Endothelial cell of umbilical vein (primary cell): ENCODE data around the gene KIF6. TPM values are rescaled to one million over a fixed set of nuclear protein-coding genes. Genes with fewer than 3 reads are reported as not detected.

Experiments
- BruUV-seq: library from RNA; stranded (reverse); fragments of 400-500 nt; replicated peaks from 2 replicates; lab custom pipeline; 2021; lab: Mats Ljungman, UMichigan
- CTCF ChIA-PET: fragments of 300-600, 350-600 bp; sonication (Branson Sonifier 250); formaldehyde crosslinking; loops from one replicate; lab custom pipeline; 2021; ENCODE audit warnings: antibody characterized with exemption, inconsistent platforms; lab: Charles Lee
- POLR2A ChIA-PET: fragments of 300-600, 350-600 bp; sonication (Branson Sonifier 250); formaldehyde crosslinking; loops from one replicate; lab custom pipeline; 2021; ENCODE audit warnings: antibody characterized with exemption, inconsistent platforms; lab: Charles Lee
- DNase-seq: peaks from one replicate; pipeline ENCODE4 v3.0.0-alpha.2; 2011; ENCODE audit warnings: low read depth, low spot score
- FAIRE-seq: peaks from 2 replicates; lab custom pipeline; 2011; peaks lifted over from hg19 to GRCh38; lab: Jason Lieb, UNC
- H2AFZ ChIP-seq: 2 replicates; pipeline ENCODE4 v1.6.0; 2012; ENCODE audit warnings: low read depth, low read length, control low read depth, inconsistent platforms
- H3K27ac ChIP-seq: 2 replicates; pipeline ENCODE4 v1.5.1; 2011; ENCODE audit warnings: low read depth, mild to moderate bottlenecking, control low read depth, low read length, moderate library complexity; ENCODE audit not compliant: insufficient read depth
- H3K27me3 ChIP-seq, 2 experiments: 2 replicates each; pipeline versions ENCODE4 v1.6.0 to v1.6.1; 2011; ENCODE audit warnings: low read length in 2 of 2, mixed read lengths in 1 of 2; ENCODE audit not compliant: control insufficient read depth in 2 of 2, insufficient read depth in 2 of 2
- H3K36me3 ChIP-seq, 2 experiments: 2 replicates in 1 of 2; 3 replicates in 1 of 2; pipeline ENCODE4 v1.5.1; 2011; ENCODE audit warnings: low read length in 2 of 2, mild to moderate bottlenecking in 1 of 2, moderate library complexity in 1 of 2; ENCODE audit not compliant: control insufficient read depth in 2 of 2, insufficient read depth in 2 of 2; ENCODE audit errors: extremely low read depth in 1 of 2
- H3K4me1 ChIP-seq: 3 replicates; pipeline ENCODE4 v1.5.1; 2011; ENCODE audit warnings: mild to moderate bottlenecking, low read length; ENCODE audit not compliant: control insufficient read depth, insufficient read depth; ENCODE audit errors: extremely low read depth
- H3K4me2 ChIP-seq: 2 replicates; pipeline ENCODE4 v1.6.1; 2011; ENCODE audit warnings: low read length, control low read depth, mixed read lengths; ENCODE audit not compliant: insufficient read depth
- H3K4me3 ChIP-seq, 3 experiments: fragments of 200-600 bp in 1 of 3; sonication (generic), shearing (Covaris generic) in 1 of 3; replicated peaks in 1 of 3; 2 replicates each; pipeline ENCODE4 v1.5.1; 2011 to 2016; ENCODE audit warnings: control low read depth in 3 of 3, low read length in 3 of 3, mild to moderate bottlenecking in 2 of 3, inconsistent platforms in 1 of 3, low read depth in 1 of 3, moderate library complexity in 1 of 3; ENCODE audit not compliant: insufficient read depth in 1 of 3
- H3K79me2 ChIP-seq: 2 replicates; pipeline ENCODE4 v1.6.0; 2012; ENCODE audit warnings: low read length, inconsistent platforms; ENCODE audit not compliant: control insufficient read depth, insufficient read depth
- H3K9ac ChIP-seq: replicated peaks from 2 replicates; pipeline ENCODE3; 2011; ENCODE audit warnings: low read length, control low read depth; ENCODE audit not compliant: insufficient read depth; ENCODE audit errors: extremely low read depth
- H3K9me1 ChIP-seq: replicated peaks from 3 replicates; pipeline ENCODE4 v1.6.0; 2011; ENCODE audit warnings: mild to moderate bottlenecking, low read length; ENCODE audit not compliant: control insufficient read depth, insufficient read depth; ENCODE audit errors: extremely low read depth
- H3K9me3 ChIP-seq: replicated peaks from 2 replicates; pipeline ENCODE4 v1.5.1; 2012; ENCODE audit warnings: low read length, inconsistent platforms; ENCODE audit not compliant: control insufficient read depth, insufficient read depth
- H4K20me1 ChIP-seq: replicated peaks from 2 replicates; pipeline ENCODE3; 2011; ENCODE audit warnings: mild to moderate bottlenecking, low read length; ENCODE audit not compliant: control insufficient read depth, insufficient read depth; ENCODE audit errors: extremely low read depth
- CTCF ChIP-seq, 2 donors: IDR thresholded peaks; 1 replicate in 1 of 2; 2 replicates in 1 of 2; pipeline ENCODE4 v1.5.1; 2011; ENCODE audit warnings: low read length in 2 of 2, mild to moderate bottlenecking in 2 of 2, moderate library complexity in 2 of 2, control low read depth in 1 of 2, inconsistent platforms in 1 of 2, low read depth in 1 of 2; ENCODE audit not compliant: insufficient read depth in 1 of 2; ENCODE audit errors: extremely low read depth in 1 of 2
- EZH2 ChIP-seq: IDR thresholded peaks from 2 replicates; pipeline ENCODE4 v1.6.1; 2012; ENCODE audit warnings: borderline replicate concordance, low read depth, mild to moderate bottlenecking, moderate library complexity, low read length, inconsistent platforms; ENCODE audit not compliant: severe bottlenecking
- FOS ChIP-seq: IDR thresholded peaks from 2 replicates; pipeline ENCODE4 v1.6.1; 2011; ENCODE audit warnings: mild to moderate bottlenecking, low read length, moderate library complexity, borderline replicate concordance; ENCODE audit not compliant: insufficient read depth
- GATA2 ChIP-seq: IDR thresholded peaks from 2 replicates; pipeline ENCODE4 v1.7.0; 2011; ENCODE audit warnings: low read depth, mild to moderate bottlenecking, moderate library complexity, mixed read lengths, low read length; ENCODE audit not compliant: insufficient read length, insufficient read depth
- JUN ChIP-seq: IDR thresholded peaks from 2 replicates; pipeline ENCODE4 v1.6.1; 2011; ENCODE audit warnings: borderline replicate concordance, low read depth; ENCODE audit not compliant: insufficient read length, insufficient read depth
- MAX ChIP-seq: IDR thresholded peaks from 2 replicates; pipeline ENCODE4 v1.6.1; 2011; ENCODE audit not compliant: insufficient read depth, insufficient read length
- MYC ChIP-seq: IDR thresholded peaks from one replicate; pipeline ENCODE4 v1.6.1; 2011; ENCODE audit warnings: mild to moderate bottlenecking, low read depth, low read length
- POLR2A ChIP-seq: IDR thresholded peaks from 2 replicates; pipeline ENCODE4 v1.6.1; 2012; ENCODE audit warnings: low read depth, mild to moderate bottlenecking, control low read depth, low read length
- POLR2AphosphoS5 ChIP-seq: IDR thresholded peaks from 2 replicates; pipeline ENCODE4 v1.6.1; 2012; ENCODE audit warnings: low read depth, mild to moderate bottlenecking, control low read depth, low read length, moderate library complexity; ENCODE audit not compliant: insufficient read depth
- dilution Hi-C: fragments of 300-500 bp; cut with MboI; formaldehyde crosslinking; loops from one replicate; pipeline ENCODE4 v1.15.0; 2019; ENCODE audit warnings: low sequenced_read_pairs; ENCODE audit not compliant: extremely low pct_ligation_motif_present
- intact Hi-C: fragments of 100-400 bp; cut with micrococcal nuclease; formaldehyde crosslinking; loops from one replicate; pipeline ENCODE4 v1.10.0; 2022
- polyA plus RNA-seq, 4 experiments: library from polyadenylated mRNA; depleted of rRNA in 3 of 4; stranded (reverse) in 3 of 4; unstranded in 1 of 4; fragments of >200 nt; gene quantifications; 2 replicates each; pipeline versions ENCODE4 v1.2.1 to v1.2.3, GENCODE V29; 2011 to 2012; ENCODE audit warnings: missing spikeins in 1 of 4
- total RNA-seq: library from RNA; stranded (reverse); gene quantifications from 2 replicates; pipeline ENCODE4 v1.2.3, GENCODE V29; 2021

KIF6 gene
- total and polyA plus RNA-seq, 2 donors (not counting 3 experiments of a cell fraction or from before 2014, with no cell fraction given), result not detected

- no peaks in the 10 kb centered on the region for H3K4me1 ChIP-seq
- CTCF ChIA-PET, result no interaction called here
- H3K79me2 ChIP-seq, result no peaks in the 10 kb centered on the region
- no TSS peak for BruUV-seq
- H3K4me2 ChIP-seq, result no peak overlapping the region
- no peak overlapping the region for H2AFZ ChIP-seq
- no peak for DNase-seq
- FAIRE-seq, result no peak
- POLR2A ChIA-PET, result no interaction called here
- dilution Hi-C loops (no loop called here), intact Hi-C loops (no loop called here)
- H3K27me3 ChIP-seq, result peaks cover 0 to 3% of the 10 kb centered on the region in 2 experiments
- no peak overlapping the region for H3K27ac ChIP-seq
- no peaks in the 10 kb centered on the region for H3K9me1 ChIP-seq
- no peak overlapping the region for H3K4me3 ChIP-seq
- H3K36me3 ChIP-seq, result no peaks in the 10 kb centered on the region
- H4K20me1 ChIP-seq, result no peaks in the 10 kb centered on the region
- TF ChIP-seq EZH2 (no peak), GATA2 (no peak), CTCF (IDR thresholded peaks at IDR 0.05; ENCODE audit: extremely low read depth in 1 of 2, insufficient read depth in 1 of 2, low read depth in 1 of 2, low read length in 2 of 2) (no peak), POLR2AphosphoS5 (no peak), MYC (no peak), POLR2A (no peak), FOS (no peak), MAX (no peak), JUN (no peak)
- no peaks in the 10 kb centered on the region for H3K9me3 ChIP-seq
- H3K9ac ChIP-seq, result no peak overlapping the region
Observed at GRCh38 chr6:39416728-39417127, 308.5 kb downstream of the KIF6 start.
